ENCODE data around the gene DNA2.
"Not testable (repeated sequence)": the region's sequence is repeated elsewhere in the genome, so short reads cannot be mapped to it uniquely, and the experiment has no call there.

Gene DNA2, protein sequence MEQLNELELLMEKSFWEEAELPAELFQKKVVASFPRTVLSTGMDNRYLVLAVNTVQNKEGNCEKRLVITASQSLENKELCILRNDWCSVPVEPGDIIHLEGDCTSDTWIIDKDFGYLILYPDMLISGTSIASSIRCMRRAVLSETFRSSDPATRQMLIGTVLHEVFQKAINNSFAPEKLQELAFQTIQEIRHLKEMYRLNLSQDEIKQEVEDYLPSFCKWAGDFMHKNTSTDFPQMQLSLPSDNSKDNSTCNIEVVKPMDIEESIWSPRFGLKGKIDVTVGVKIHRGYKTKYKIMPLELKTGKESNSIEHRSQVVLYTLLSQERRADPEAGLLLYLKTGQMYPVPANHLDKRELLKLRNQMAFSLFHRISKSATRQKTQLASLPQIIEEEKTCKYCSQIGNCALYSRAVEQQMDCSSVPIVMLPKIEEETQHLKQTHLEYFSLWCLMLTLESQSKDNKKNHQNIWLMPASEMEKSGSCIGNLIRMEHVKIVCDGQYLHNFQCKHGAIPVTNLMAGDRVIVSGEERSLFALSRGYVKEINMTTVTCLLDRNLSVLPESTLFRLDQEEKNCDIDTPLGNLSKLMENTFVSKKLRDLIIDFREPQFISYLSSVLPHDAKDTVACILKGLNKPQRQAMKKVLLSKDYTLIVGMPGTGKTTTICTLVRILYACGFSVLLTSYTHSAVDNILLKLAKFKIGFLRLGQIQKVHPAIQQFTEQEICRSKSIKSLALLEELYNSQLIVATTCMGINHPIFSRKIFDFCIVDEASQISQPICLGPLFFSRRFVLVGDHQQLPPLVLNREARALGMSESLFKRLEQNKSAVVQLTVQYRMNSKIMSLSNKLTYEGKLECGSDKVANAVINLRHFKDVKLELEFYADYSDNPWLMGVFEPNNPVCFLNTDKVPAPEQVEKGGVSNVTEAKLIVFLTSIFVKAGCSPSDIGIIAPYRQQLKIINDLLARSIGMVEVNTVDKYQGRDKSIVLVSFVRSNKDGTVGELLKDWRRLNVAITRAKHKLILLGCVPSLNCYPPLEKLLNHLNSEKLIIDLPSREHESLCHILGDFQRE

DNA sequence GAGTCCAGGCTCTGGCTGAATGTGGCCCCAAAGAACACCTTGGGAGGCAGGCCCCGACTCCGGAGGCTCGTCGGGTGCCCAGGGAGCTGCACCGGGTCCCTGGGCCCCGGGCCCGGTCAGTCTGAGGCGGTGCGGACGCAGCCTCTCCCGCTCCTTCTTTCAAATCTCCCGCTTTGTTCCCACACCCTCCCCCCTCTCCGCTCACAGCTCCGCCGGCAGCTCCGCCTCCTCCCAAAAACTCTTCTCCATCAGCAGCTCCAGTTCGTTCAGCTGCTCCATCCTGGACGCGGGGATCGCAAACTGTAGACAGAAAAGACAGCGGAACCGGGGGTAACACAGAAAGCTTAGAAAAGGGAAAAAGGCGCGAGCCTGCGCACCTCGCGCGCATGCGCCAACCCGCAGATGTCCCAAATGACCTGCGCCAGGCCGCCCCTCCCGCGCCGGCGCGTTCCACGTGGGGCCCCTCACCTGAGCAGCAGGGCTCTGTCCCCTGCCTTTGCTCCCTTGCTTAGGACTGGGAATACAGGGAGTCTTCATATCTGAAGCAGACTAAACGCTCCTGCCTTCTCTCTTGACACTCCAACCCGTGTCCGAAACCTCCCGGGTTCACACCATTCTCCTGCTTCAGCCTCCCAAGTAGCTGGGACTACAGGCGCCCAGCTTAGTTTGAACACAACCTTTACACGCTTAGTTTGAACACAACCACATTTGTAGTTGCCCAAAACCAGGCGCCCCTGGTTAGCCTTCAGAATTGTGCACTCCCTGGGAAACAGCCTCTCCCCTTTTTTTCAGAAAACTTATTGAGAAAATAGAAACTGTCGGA lies at the start of gene DNA2:
Gene DNA2 (minus strand): TSS at position 388 of the 823 bp plus-strand sequence. CDS start 109 bp downstream, at position 279.
- DNase-seq: peak; percentile 57

DNA sequence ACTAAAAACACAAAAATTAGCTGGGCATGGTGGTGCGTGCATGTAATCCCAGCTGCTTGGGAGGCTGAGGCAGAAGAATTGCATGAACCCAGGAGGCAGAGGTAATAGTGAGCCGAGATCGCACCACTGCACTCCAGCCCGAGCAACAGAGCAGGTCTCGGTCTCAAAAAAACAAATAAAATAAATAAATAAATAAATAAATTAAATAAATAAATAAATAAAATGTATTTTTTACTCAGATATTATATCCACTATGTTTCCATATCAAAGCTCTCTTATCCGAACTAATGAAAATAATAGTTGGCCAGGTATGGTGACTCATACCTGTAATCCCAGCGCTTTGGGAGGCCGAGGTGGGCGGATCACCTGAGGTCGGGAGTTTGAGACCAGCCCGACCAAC lies 46.8 kb upstream of the DNA2 start:
- not testable (repeated sequence) for DNase-seq

DNA sequence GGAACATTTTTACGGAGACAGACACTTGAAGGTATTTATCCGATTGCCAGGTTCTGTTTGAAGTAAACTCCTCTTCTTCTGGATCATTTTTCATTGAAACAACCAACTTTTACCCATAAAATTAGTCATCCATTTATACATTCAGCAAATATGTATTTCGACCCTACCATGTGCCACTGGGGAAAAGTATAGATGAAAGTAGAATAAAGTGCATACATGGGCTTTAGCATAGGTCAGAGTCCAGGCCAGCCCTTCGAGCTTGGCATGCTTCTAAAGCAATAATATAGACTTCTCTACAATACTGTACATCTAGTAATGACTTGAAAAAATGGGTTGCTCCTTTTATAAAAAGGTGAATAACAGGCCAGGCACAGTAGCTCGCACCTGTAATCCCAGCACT lies 45.4 kb upstream of the DNA2 start:
- DNase-seq: no peak

DNA sequence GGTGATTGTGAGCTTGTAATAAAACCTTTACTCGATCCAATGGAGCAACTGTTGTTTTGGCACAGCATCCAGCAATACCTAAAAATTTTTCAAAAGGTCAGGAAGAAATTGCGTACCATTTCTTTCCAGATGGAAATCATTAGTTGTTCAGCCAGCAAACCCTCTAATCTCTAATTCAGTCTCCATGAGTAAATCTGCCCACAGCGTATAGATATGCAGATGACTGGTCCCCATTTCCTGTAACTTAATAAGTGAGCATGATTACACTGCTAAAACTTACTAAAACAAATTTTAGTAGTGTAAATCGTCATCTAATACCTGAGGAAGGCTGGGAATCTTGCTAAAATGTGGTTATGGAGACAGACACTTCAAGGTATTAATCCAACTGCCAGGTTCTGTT lies 45.0 kb upstream of the DNA2 start:
- no peak for DNase-seq

DNA sequence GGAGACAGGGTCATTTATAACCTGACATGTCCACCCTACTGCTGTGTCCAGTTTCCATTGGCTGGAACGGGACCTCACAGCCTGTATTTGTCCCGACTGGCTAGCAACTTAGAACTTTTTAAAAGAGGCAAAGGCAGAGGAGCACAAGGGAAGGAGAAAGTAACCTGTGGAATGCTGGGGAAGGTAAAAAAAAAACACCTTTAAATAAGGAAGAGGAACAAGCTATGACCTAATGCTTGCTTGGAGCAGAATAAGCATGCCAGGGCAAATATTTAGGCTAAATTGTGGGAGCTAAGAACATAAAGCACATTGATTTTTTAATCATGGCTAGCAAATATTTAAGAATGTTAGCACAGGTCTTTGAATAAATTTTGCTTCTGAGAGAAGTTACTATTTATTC lies 44.4 kb upstream of the DNA2 start:
- DNase-seq: not testable (repeated sequence)

DNA sequence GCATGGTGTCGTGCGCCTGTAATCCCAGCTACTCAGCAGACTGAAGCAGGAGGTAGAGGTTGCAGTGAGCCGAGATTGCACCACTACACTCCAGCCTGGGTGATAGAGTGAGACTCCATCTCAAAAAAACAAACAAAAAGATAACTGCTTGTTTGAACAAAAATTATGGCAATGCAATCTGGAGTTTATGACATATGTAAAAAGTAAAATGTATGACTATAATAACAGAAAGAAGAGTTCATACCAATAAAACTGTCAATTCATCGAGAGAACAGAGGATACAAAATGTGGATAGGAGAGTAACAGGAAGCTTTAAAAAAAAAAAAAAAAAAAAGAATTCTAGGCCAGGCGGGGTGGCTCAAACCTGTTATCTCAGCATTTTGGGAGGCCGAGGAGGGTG lies 36.3 kb upstream of the DNA2 start:
- no peak for DNase-seq

DNA sequence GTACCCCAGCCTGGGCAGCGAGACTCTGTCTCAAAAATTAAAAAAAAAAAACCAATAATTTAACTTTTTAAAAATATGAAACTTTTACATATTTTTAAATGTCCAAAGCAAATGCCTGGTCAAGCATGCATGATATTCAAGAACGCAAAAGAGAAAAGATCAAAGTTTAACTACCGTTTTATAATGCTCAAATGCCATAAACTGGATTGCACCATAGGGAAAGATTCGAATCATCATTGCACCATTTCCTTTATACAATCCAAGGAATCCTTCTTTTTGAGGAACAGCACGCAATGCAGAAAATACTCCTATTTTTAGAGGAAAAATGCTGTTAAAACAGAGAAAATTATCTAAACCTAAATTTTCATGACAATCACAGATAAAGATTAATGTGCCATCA lies 34.6 kb upstream of the DNA2 start:
- DNase-seq: no peak

DNA sequence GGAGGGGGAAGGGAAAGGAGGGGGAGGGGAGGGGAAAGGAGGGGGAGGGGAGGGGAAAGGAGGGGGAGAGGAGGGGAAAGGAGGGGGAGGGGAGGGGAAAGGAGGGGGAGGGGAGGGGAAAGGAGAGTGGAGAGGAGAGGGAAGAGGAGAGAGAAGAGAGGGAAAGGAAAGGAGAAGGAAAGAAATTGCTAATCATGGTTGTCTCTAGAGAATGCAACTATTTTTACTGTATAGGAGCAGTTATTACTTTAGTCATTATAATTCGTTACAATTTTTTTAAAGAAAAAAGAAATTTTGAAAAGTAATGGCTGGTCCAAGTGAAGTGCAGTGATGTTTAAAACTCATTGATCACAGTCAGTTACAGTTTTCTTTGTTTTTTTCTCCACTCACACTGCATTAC lies 31.1 kb upstream of the DNA2 start:
- DNase-seq: no peak

DNA sequence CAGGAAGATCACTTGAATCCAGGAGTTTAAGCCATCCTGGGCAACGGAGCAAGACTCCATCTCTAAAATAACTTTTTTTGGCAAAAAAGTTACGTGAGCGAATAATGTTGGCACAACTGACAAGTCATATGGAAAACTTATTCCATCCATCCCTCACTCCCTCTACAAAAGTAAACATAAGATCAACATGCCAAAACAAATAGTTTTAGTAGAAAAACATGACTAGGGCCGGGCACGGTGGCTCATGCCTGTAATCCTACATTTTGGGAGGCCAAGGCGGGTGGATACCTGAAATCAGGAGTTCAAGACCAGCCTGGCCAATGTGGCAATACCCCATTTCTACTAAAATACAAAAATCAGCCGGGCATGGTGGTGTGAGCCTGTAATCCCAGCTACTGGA lies 29.9 kb upstream of the DNA2 start:
- DNase-seq: no peak

DNA sequence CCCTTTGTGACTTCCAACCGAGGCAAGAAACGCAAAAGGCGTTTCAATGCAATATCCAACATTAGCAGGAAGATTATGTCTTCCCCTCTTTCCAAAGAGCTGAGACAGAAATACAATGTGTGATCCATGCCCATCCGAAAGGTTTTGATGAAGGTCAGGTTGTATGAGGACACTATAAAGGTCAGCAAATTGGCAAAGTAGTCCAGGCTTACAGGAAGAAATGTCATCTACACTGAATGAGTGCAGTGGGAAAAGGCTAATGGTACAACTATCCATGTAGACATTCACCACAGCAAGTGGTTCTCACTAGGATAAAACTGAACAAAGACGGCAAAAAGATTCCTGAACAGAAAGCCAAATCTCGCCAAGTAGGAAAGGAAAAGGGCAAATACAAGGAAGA lies 27.8 kb upstream of the DNA2 start:
- no peak for DNase-seq

DNA sequence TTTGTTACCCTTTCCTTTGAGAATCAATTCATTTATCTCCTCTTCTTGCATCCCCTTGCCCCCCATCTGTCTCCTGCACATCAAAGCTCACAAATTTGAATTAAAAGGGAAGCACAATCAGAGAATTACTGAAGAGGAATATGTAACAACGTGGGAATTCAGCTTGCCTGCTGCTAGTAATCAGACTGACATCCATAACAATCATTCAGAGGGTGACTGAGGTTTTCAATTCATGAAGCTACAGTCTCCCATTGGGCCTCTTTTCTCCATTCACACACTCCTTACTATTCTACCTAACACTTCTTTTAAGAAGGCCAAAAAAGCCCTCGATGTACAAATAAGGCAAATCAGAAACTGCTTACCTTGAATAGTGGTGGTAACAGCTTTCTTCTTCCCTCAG lies 24.3 kb upstream of the DNA2 start:
- no peak for DNase-seq

DNA sequence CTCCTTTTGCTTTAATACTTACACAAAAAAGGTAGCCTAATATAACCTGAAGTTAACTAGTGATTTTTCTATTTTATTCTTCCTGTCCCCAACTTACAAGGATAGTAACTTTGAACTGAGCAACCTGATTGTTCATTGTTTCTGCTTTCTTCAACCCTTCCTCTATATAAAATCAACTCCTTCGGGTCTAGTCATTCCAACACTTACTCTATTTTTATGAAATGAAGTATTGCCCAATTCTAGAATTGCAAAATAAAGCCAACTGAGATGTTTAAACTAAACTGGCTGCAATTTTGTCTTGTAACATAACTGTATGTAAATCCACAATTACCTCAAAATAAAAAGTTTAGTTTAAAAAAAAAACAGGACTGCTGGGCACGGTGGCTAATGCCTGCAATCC lies 20.3 kb upstream of the DNA2 start:
- no peak for DNase-seq

DNA sequence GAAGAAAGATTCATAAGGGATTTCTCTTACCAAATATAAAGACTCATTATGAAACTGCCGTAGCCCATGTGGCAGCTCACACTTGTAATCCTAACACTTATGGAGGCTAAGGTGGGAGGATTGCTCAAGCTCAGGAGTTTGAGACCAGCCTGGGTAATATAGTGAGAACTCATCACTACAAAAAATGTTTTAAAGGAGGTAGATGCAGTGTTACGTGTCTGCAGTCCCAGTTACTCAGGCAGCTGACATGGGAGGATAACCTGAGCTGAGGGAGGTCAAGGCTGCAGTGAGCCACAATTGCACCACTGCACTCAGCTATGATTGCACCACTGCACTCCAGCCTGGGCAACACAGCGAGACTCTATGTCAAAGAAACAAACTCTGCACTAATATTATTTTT lies 18.1 kb upstream of the DNA2 start:
- DNase-seq: no peak

DNA sequence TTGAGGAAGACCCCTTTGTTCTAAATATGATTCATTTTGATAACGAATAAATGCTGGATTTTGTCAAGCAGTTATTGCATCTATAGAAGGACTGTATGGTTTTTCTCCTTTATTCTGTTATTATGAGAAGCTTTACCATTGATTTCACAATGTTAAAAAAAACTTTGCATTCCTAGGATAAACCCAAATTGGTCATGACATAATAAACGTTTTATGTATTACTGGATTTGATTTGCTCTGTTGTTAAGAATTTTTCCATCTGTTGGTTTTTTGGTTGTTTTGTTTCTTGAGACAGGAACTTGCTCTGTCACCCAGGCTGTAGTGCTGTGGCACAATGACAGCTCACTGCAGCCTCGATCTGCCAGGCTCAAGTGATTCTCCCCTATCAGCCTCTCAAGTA lies 2.2 kb upstream of the DNA2 start:
- no peak for DNase-seq

DNA sequence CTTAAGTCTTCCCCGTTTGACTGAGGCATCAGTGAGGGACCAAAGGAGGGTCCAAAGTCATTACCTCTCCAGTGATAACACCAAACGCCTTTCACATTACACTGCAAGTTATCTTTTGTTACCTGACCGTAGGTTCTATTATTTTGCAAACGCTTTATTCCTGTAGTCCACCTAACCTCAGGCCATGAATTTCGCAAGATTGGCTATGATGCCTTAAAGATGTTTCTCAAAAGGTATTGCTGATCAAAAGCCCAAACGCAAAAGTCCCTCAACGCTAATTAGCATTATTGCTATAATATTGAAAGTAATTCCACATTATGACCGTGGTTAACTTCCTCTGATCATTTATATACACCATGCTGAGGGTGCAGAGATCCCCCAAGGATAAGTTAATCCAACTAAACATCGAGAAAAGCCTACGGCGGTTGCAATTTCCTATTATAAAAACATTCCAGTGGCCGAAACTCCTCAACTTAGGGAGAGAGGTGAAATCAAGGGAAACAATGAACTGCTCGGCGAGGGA lies 649 bp downstream of the DNA2 start:
- no peak for DNase-seq

DNA sequence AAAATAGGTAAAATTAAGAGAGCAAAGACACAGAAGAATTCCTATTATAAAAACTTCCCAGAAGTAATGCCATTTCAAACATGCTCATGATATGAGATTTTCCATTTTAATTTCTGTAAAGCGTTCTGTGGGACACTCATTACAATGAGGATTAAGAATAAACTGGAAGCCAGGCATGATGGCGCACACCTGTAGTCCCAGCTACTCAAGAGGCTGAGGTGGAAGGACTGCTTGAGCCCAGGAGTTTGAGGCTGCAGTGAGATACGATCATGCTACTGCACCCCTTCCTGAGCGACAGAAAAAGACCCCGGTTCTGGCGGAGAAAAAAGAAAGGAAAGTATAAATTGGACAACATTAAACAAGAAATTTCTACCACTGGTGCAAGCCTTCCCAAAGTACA lies 1.5 kb downstream of the DNA2 start:
- DNase-seq: no peak

DNA sequence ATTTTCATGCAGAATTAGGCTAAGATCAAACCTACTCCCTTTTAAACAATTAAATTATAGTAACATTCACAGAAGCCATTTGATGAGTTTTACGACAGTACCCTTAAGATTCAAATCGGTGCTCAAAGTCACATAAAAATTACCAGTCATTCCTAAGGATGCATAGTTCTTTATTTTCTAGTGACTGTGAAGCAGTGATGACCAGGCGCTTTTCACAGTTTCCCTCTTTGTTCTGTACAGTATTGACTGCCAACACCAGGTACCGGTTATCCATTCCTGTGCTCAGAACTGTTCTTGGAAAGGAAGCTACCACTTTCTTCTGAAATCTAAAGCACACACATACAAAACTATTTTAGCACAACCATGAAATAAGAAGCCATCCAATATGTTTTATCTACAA lies 1.9 kb downstream of the DNA2 start:
- no peak for DNase-seq

DNA sequence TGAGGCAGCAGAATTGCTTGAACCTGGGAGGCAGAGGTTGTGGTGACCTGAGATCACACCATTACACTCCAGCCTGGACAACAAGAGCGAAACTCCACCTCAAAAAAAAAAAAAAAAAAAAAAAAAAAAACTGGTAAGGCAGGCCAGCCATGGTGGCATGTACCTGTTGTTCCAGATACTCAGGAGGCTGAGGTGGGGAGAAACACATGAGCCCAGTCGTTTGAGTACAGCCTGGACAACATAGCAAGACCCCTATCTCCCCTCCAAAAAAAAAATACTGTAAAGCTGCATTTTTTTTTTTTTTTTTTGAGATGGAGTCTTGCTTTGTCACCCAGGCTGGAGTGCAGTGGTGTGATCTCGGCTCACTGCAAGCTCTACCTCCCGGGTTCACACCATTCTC lies 7.0 kb downstream of the DNA2 start:
- DNase-seq: not testable (repeated sequence)

DNA sequence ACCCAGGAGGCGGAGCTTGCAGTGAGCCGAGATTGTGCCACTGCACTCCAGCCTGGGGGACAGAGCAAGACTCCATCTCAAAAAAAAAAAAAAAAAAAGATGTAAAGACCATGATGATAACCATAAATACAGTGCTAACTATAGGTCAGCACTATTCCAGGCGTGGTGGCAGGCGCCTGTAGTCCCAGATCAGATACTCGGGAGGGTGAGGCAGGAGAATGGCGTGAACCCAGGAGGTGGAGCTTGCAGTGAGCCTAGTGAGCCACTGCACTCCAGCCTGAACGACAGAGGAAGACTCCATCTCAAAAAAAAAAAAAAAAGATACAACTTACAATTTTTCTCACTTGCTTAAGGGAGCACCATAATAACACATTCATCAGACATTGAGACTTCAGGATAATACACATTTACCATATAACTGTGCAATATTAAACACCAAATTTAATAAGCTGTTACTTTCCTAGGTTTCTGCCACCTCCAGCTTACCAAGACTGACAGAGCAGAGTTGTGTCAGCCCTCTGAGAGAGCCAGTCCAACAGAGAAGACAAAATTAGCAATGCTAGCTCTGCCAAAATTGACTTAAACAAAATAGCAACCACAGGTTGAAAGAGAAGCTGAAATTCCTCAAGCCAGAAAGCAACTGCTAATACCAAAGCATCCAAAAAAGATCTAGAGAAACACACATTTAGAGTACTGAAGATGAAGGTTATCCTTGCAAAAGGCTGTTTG lies 8.2 kb downstream of the DNA2 start:
- no peak for DNase-seq

DNA sequence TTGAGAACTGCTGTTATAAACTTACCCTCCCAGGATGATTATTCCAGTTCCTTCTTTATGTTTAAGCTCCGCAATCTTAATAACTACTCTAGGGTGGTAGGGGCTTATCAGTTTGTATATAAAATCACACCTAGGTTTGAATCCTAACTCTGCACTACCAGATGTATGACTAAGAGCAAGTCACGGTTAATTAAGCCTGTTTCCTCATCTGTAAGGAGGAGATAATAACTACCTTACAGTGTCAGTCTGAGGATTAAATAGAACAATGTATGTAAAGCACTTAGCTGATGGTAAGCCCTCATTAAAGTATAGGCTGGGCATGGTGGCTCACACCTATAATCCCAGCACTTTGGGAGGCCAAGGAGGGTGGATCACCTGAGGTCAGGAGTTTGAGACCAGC lies 9.2 kb downstream of the DNA2 start:
- no peak for DNase-seq

DNA sequence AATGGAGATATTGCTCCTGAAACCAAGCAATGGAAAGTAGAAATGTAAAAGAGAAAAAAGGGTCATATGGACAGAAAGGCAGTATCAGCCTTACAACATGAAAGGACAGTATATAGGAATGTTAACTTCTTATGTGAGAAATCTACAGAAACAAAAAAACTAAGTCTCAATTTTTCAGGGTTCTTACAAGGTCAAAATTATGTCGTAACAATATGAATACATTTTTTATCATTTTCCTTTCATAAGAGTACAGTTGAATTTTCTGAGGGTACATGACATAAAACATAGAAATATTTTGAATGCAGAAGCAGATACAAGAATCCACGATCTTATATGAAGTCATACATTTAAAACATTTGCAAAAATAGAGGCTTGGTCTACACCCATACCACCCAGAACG lies 10.7 kb downstream of the DNA2 start:
- no peak for DNase-seq

DNA sequence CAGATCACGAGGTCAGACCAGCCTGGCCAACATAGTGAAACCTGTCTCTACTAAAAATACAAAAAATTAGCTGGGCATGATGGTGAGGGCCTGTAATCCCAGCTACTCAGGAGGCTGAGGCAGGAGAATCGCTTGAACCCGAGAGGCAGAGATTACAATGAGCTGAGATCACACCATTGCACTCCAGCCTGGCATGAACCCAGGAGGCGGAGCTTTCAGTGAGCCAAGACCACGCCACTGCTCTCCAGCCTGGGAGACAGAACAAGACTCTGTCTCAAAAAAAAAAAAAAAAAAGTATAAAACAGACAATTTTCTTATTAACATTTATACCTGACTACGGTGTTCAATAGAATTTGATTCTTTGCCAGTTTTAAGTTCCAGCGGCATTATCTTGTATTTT lies 22.1 kb downstream of the DNA2 start:
- DNase-seq: not testable (repeated sequence)
